ENCODE measurements around the gene ADD3. TPM values are rescaled to one million over a fixed set of nuclear protein-coding genes. Genes with fewer than 3 reads are reported as not detected.
A peak's percentile ranks its signal among the peaks of the same experiment; 100 is the strongest.

Gene ADD3
- polyA plus RNA-seq, 1 donor (not counting 4 experiments of a cell fraction or from before 2014, with no cell fraction given) = 61.7 TPM

DNA sequence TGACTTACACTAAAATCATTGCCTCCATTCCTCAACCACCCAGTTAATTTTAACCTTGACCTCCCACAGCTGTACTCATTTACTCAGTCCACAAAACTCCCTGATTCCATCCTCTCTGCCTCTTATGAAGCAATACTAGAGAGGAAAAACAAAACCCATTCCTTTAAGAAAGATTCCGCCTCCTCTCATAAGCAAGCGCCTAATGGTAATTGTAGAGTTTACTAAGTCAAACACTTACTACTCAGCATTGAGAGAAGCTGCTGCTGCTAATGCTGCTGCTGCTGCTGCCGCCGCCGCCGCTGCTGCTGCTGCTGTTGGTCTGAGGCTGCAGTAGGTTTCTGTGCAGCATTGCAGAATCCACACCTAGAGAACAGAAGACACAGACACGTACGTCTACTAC lies 2.1 kb upstream of the ADD3 start:
- FAIRE-seq = no peak
- Histone ChIP-seq H3K27ac (ENCODE audit: control insufficient read depth, insufficient read depth, low read length) (no peak overlapping the region), H3K9ac (ENCODE audit: control insufficient read depth, extremely low read depth, insufficient read depth, low read length) (no peak overlapping the region), H3K79me2 (ENCODE audit: control insufficient read depth, insufficient read depth, low read length) (peaks cover 13% of the 10 kb centered on the region), H3K27me3 (ENCODE audit: control insufficient read depth, extremely low read depth, insufficient read depth, low read length) (no peaks in the 10 kb centered on the region), H3K4me1 (ENCODE audit: control insufficient read depth, extremely low read depth, insufficient read depth, low read length) (peaks cover 35% of the 10 kb centered on the region), H2AFZ (ENCODE audit: control insufficient read depth, low read length) (peak overlapping the region; percentile 79), H3K9me3 (ENCODE audit: control insufficient read depth, low read depth, low read length) (no peaks in the 10 kb centered on the region), H3K4me2 (ENCODE audit: control insufficient read depth, extremely low read depth, insufficient read depth, low read depth, low read length) (peak overlapping the region; percentile 81), H3K9me1 (ENCODE audit: control insufficient read depth, extremely low read depth, insufficient read depth, low read length) (no peaks in the 10 kb centered on the region), H4K20me1 (ENCODE audit: control insufficient read depth, extremely low read depth, insufficient read depth, low read length) (no peaks in the 10 kb centered on the region), H3K36me3 (ENCODE audit: control insufficient read depth in 2 of 2, extremely low read depth in 1 of 2, insufficient read depth in 2 of 2, low read length in 2 of 2) (no peaks in the 10 kb centered on the region), H3K4me3 (ENCODE audit: control insufficient read depth in 2 of 3, extremely low read depth in 1 of 3, insufficient read depth in 2 of 3, low read depth in 1 of 3, low read length in 3 of 3) (peak overlapping the region in 1 of 3 experiments; percentile 22)
- dilution Hi-C loops (cut with MboI; ENCODE audit: extremely low pct_ligation_motif_present, low sequenced_read_pairs) = no loop called here
- no peak for DNase-seq (ENCODE audit: low read depth, low spot score)
- no peak for TF ChIP-seq EZH2 (IDR thresholded peaks at IDR 0.05; ENCODE audit: low read length)
- TF ChIP-seq, protein P1, sequence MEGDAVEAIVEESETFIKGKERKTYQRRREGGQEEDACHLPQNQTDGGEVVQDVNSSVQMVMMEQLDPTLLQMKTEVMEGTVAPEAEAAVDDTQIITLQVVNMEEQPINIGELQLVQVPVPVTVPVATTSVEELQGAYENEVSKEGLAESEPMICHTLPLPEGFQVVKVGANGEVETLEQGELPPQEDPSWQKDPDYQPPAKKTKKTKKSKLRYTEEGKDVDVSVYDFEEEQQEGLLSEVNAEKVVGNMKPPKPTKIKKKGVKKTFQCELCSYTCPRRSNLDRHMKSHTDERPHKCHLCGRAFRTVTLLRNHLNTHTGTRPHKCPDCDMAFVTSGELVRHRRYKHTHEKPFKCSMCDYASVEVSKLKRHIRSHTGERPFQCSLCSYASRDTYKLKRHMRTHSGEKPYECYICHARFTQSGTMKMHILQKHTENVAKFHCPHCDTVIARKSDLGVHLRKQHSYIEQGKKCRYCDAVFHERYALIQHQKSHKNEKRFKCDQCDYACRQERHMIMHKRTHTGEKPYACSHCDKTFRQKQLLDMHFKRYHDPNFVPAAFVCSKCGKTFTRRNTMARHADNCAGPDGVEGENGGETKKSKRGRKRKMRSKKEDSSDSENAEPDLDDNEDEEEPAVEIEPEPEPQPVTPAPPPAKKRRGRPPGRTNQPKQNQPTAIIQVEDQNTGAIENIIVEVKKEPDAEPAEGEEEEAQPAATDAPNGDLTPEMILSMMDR (optimal IDR thresholded peaks at IDR 0.05 in 1 of 3, IDR thresholded peaks at IDR 0.05 in 1 of 3, conservative IDR thresholded peaks at IDR 0.05 in 1 of 3; ENCODE audit: extremely low read depth in 1 of 3, insufficient read depth in 2 of 3, low read length in 3 of 3) = no peak

DNA sequence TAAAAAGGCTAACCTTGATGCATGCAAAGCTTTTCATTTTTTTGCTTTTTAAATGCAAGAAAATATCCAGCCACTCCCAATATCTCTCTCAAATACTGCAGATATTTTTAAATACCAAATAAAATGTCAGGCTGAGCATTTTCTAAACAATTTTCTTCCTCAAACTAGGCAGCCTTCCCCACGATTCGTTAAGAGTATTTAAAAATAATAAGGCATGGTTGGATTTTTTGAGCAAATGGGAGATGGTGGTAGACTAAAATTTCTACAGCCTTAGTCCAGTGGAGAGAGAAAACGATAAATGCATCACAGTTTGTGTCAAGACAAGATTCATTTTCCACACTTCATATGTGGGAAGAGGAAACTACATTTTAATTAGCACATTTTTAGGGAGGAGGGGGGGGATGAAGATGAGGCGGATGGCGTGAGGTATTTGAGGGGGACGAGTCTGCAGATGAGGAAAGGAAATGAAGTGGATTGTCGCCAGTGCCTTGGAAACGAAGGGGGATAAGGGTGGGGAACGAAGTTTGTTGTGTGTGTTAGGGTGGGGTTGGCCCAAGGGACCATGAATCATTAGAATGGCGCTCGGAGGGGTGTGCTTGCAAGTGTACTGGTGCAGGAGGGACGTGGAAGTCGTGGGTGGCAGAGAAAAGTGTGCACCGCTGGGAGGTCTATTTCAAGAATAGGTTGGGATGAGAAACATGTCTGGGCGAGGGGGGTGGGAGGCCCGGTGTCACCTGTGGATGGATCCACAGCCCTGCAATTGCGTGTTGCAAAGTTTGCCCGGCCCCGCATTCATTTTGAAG lies 1.2 kb upstream of the ADD3 start:
- Histone ChIP-seq H3K36me3 (ENCODE audit: control insufficient read depth in 2 of 2, extremely low read depth in 1 of 2, insufficient read depth in 2 of 2, low read length in 2 of 2) (no peaks in the 10 kb centered on the region), H3K4me3 (ENCODE audit: control insufficient read depth in 2 of 3, extremely low read depth in 1 of 3, insufficient read depth in 2 of 3, low read depth in 1 of 3, low read length in 3 of 3) (peak overlapping the region in 2 of 3 experiments; percentile 57 to 91), H3K4me1 (ENCODE audit: control insufficient read depth, extremely low read depth, insufficient read depth, low read length) (peaks cover 36% of the 10 kb centered on the region), H3K9ac (ENCODE audit: control insufficient read depth, extremely low read depth, insufficient read depth, low read length) (peak overlapping the region; percentile 67), H3K27me3 (ENCODE audit: control insufficient read depth, extremely low read depth, insufficient read depth, low read length) (no peaks in the 10 kb centered on the region), H3K9me1 (ENCODE audit: control insufficient read depth, extremely low read depth, insufficient read depth, low read length) (no peaks in the 10 kb centered on the region), H3K9me3 (ENCODE audit: control insufficient read depth, low read depth, low read length) (no peaks in the 10 kb centered on the region), H3K4me2 (ENCODE audit: control insufficient read depth, extremely low read depth, insufficient read depth, low read depth, low read length) (peak overlapping the region; percentile 81), H3K79me2 (ENCODE audit: control insufficient read depth, insufficient read depth, low read length) (peaks cover 16% of the 10 kb centered on the region), H3K27ac (ENCODE audit: control insufficient read depth, insufficient read depth, low read length) (no peak overlapping the region), H2AFZ (ENCODE audit: control insufficient read depth, low read length) (peak overlapping the region; percentile 92), H4K20me1 (ENCODE audit: control insufficient read depth, extremely low read depth, insufficient read depth, low read length) (no peaks in the 10 kb centered on the region)
- no peak for DNase-seq (ENCODE audit: low read depth, low spot score)
- TF ChIP-seq EZH2 (IDR thresholded peaks at IDR 0.05; ENCODE audit: low read length) = no peak
- TF ChIP-seq, protein P1 (optimal IDR thresholded peaks at IDR 0.05 in 1 of 3, IDR thresholded peaks at IDR 0.05 in 1 of 3, conservative IDR thresholded peaks at IDR 0.05 in 1 of 3; ENCODE audit: extremely low read depth in 1 of 3, insufficient read depth in 2 of 3, low read length in 3 of 3) = no peak
- dilution Hi-C loops (cut with MboI; ENCODE audit: extremely low pct_ligation_motif_present, low sequenced_read_pairs) = no loop called here
- FAIRE-seq = no peak

All from keratinocyte (primary cell).